Activated CD8-positive, alpha-beta memory T cell treated with anti-CD3 and anti-CD28 coated beads, Interleukin-2, amount 50 U/mL, for 1 hour (primary cell): ENCODE measurements around the gene IFT81.
"Not testable (repeated sequence)": the region's sequence is repeated elsewhere in the genome, so short reads cannot be mapped to it uniquely, and the experiment has no call there.

ENCODE experiments used
- DNase-seq: peaks from one replicate; pipeline ENCODE4 v3.0.0-alpha.2; 2020; ENCODE audit errors: extremely low read depth

The IFT81 gene

DNA sequence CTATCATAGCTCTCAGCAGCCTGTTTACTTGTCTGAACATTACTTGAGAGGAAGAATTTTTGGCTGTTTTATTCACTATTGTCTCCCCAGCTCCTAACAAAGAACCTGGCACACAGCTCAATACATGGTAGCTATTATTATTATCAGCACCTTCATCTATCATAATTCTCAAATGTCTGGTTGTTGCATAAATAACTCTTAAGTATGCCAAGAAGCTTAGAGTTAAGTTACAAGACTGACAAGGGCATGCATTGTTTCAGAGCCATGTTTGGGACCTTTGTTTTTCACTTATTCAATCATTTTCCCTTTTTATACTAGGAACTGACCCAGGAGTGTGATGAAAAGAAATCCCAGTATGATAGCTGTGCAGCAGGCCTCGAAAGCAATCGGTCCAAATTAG is 79.4 kb downstream of the IFT81 start:
- DNase-seq, result no peak

DNA sequence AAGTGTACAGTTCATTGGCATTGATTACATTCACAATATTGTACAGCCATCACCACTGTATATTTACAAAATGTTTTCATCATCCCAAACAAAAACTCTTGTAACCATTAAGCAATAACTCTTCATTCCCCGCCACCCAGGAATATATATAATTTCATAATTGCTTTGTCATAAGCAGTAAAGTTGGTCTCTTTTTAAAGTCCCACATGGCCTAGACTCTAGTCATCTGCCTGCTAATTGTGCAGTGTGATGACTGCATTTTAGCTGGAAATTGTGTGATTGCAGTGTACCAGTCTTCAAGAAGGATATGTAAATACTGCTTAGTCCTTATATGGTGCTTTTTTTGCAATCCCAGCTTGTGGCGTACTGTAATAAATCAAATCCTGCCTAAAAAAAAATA is 81.8 kb downstream of the IFT81 start:
- DNase-seq, result no peak

DNA sequence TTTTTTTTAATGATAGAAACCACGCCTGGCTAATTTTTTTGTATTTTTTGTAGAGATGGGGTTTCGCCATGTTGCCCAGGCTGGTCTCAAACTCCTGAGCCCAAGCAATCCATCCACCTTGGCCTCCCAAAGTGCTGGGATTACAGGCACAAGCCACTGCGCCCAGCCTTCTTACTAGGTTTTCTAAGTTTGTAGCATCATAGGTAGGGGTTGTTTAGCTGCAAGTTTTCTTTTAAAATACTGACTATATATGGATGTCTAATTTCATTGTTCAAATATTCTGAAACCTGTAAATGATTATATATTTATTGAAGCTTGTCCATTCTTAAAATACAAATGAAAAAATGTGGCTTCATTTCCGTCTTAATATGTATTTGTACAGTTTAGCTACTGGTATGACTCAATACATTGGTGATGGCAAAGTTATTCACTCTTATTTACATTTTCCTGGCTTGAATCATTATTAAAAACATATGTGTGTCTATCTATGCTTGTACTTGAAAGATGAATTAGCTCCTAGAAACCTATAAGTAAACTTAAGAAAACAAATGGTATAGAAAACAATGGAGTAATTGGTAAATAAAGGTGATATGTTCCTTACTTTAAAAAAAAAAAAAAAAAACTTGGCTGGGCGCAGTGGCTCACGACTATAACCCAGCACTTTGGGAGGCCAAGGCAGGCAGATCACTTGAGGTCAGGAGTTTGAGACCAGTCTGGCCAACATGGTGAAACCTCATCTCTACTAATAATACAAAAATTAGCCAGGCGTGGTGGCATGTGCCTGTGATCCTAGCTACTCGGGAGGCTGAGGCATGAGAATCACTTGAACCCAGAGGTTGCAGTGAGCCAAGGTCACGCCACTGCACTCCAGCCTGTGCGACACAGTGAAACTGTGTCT is 87.7 kb downstream of the IFT81 start:
- DNase-seq, result not testable (repeated sequence)

DNA sequence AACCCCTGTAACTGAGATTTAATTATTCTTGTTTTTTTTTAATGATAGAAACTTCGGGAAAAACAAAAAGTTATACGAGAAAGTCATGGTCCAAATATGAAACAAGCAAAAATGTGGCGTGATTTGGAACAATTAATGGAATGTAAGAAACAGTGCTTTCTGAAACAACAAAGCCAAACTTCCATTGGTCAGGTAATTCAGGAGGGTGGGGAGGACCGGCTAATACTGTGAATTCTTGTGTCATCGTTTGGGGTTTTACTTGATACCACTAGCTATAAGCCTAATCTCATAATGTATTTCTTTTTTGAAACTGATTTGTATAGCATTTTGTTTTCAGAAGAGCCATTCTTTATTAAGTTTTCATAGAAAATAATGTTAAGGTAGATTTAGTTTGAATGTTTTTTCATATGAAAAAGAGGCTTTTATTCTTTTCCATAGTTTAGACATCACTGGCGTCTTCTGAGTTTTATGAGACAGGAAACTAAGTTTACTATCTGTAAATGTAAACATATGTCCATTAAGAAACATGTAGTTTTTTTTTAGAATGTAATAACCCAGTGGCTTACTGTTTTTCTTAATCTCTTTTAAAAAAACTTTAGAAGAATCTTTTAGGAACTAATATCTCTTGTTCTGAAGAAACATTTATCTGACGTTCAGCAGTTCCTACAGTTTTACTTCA is 94.0 kb downstream of the IFT81 start:
- no peak for DNase-seq

DNA sequence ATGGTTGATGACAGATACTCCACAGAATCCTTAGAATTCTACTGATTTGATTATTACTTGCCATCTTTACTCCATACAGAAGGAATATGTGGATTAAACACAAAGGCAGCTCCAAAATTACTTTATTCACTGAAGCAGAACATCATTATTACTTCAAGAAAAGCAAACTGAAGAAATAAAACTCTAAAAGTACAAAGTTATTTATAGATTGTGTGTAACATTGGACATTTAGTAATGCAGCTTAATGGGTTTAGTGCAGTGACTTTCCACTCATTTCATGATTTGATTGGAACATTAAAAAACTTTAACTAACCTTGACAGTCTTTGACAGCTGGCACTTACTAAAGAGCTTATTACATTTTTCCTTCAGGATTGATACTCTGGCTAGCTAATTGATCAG is 97.9 kb downstream of the IFT81 start:
- DNase-seq, result no peak

DNA sequence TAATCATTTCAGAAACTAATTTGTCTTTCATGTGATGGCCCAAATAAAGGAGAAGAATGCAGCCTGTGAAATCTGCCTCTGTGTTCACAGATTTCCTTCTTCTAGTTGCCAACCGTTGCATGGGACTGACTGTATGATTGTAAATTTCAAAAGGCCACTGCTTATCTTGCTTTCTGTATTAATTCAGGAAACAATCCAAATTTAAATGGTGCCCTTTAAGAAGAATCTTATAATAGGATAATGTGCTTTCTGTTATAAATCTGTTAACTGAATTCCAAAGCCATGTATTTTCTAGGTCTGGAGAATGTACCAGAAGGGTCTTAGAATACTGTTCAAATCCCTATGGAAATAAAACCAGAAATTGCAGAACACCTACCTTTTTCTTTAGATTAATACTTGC is 98.3 kb downstream of the IFT81 start:
- no peak for DNase-seq

DNA sequence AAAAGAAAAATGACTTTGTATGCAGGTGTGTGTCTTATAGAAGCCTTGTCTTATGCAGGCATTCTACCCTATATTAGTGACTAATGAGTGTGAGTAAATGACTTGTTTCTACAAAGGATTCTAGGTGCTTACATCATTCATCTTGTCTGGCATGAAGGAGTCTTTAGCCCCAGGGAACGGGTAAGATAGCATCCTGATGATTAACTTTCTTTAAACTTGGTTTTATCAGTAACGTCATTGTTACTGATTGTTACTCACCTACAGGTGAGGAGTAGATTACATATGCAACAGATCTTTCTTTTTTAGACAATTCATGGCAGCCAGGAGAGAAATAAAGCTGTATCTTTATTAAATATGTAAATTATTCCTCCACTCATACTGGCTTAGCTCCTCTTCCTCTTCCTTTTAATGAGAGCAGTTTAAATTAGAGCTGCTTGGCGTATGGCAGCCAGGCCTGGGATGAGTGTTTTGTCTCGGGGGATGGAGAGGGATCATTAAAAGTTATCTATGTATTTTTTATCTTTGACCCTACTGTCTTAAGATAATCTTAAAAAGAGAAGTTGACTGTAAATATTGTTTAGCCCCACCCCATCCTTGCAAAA is 99.7 kb downstream of the IFT81 start:
- no peak for DNase-seq

DNA sequence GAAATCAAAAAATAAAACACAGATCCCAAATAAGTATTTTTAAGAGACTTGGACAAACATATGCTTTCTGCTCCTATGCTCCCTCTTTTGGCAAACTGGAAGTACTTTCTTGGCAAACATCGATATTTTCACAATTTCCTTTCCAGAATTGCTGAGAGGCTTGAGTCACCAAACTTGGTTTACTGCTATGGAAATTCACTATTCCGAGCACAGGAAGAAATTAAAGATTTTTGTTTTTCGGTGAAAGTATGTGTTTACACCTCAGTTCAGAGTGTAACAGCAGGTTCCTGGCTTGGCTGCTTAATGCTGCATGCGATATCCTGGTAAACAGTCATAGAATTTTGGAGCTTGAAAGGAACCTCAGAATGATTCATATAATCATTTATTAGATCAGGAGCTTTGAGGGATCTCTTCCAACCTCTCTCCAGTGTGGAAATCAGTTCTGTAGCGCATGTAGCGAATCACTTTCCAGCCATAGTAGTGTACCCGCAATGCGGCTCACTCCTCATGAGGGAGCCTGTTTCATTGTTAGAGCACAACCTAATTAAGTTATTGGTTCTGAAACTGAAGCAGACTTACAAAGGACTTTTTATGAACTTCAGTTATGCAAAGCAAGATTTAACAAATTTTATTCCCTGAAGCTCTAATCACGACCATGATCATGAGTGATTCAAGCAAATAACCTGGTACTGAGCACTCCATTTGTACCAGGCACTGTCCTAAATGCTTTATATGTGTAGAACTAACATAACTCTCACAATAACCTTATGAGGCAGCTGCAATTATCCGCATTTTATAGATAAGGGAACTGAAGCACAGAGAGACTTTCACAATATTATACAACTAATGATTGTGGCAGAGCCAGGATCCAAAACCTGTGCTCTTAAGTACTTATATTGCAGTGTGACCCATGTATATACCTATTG is 100.5 kb downstream of the IFT81 start:
- DNase-seq, result no peak

DNA sequence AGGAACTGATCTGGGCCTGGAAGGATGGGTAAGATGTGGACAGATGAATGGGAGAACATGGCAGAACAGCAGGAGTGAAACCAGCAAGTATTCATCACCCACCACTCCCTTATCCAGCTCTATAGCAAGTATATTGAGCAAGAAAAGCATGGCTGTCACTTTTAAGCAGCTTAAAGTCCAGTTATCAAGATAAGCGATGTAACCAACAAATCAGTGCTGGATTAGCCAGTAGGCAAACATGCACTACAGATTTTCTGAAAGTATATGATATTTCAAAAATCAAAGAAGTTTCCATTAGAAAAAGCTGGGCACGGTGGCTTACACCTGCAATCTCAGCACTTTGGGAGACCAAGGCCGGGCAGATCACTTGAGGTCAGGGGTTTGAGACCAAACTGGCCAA is 103.0 kb downstream of the IFT81 start:
- DNase-seq, result no peak

DNA sequence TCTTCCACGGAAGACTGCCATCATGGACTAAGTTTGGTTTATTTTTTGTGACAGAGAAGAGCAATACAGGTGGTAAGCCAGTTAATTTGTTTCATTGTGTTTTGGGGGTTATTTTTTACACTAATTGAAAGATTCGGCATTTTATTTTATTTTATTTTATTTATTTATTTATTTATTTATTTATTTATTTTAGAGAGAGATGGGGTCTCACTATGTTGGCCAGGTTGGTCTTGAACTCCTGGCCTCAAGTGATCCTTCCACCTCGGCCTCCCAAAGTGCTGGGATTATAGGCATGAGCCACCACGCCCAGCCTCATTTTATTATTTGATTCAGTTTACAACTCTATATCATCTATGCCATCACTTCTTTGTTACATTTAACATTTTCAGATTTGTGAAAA is 104.2 kb downstream of the IFT81 start:
- DNase-seq, result not testable (repeated sequence)

DNA sequence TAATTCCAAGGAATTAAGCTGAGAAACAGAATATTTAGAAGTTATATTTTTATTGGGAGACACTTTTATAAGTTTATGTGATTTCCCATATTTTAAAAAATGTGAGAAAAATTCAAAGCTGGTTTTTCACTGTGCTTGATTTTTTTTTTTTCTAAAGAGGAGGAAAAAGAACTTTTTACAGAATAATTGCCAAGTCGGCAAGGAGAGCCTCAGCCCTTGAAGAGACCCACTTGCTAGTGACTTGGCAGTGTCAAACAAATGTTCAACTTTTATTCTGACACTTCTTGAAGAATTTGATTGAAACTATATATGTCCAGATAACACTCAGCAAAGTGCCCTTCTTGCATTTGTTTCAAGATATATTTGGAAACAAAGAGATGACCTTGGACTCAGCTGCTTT is 104.6 kb downstream of the IFT81 start:
- DNase-seq, result no peak

DNA sequence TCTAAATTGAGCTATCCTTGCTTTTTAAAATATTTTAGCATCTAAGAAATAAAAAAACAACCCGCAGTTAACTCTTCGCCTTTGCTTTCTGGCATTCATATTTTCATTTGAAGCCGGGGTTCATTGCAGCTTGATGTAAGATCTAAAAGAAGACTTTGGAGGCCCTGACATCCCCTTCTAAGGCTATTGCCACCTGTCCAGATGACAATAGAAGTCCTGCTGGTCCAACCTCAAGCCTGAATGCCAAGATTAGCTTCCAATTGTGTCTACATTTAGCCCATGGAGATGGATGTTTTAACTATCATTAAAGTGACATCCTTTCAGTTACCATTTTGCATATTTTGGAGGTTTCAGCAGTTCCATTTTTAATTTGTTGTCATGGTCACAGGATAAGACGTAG is 105.3 kb downstream of the IFT81 start:
- DNase-seq, result no peak

DNA sequence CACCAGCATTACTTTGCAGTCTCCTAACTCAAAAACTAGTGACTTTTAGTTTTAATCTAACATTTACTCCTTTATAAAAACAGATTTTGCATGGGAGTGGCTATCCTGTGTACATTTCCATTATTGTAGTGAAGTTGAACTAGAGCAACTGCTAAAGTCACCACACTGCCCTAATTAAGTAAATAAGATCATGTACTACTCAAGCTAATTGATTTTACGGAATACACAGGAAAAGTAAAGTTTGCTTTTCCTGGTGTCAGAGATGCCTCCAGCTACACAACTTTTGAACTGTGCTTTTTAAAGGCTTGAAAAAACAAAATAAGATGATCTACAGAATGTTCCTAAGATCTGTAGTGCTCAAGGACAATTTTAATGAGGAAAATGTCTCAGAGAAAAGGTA is 106.5 kb downstream of the IFT81 start:
- no peak for DNase-seq

DNA sequence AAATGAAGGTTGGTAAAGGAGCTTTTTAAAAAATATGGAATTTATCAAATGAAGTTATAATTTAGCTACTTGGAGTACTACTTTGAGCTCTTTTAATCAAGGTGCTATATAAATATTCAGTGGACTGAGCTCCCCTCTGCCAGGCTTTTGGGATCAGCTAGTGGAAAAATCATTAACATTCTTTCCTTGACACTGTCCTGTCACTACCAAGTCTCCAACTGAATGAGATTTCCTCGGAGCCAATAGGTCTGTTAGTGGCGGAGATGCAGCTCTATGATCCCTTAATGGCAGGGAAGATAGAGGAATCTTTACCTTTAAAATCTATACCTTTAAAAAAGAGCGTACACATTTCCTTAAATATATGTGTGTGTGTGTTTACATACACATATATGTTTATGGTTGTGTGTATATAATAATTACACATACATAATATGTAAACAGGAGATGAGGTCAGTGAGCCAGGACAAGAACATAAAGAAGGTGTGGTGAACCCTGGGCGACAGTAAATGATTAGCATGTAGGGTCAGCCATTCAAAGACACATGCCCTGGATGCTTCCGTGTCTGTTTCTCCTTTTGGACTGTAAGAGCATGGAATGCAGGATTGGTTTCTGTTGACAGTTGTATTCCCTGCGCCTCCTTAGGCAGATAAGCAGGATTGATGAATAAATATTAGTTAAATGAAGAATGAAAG is 109.2 kb downstream of the IFT81 start:
- no peak for DNase-seq

DNA sequence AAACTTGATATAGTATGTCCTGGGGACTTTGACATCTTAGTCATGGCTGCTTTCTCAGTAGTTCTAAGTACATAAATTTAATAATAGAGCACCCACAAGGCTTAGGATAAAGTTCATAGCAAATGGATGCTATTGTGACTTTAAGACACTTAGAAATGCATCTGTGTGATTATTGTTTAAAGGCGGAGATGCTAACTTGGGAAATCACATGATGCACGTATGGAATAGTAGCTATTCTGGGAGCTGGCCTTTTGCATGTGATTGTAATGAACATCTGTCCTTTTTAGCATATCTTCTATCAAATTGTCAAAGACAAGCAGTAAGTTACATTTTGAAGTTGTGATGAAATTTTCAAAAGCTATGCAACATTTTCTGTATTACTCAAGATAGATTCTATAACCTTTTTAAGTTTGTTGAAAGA is 110.2 kb downstream of the IFT81 start:
- no peak for DNase-seq

DNA sequence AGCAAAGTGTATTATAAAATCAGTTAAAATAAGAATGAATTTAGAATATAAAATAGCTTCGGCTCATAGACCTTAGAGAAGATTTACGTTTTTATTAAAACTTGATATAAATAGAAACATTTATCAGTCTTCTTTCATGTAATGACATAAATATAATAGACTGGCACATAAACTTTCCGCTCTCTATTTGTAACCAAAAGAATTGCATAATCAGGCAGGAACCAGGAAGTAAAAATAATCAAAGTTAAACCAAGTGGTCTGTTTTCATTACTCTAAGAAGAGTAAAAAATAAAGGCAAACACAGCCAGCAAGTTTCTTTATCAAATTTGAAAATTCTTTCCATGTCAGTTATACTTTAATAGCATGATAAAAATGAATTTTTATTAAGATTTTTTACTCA is 110.6 kb downstream of the IFT81 start:
- no peak for DNase-seq

DNA sequence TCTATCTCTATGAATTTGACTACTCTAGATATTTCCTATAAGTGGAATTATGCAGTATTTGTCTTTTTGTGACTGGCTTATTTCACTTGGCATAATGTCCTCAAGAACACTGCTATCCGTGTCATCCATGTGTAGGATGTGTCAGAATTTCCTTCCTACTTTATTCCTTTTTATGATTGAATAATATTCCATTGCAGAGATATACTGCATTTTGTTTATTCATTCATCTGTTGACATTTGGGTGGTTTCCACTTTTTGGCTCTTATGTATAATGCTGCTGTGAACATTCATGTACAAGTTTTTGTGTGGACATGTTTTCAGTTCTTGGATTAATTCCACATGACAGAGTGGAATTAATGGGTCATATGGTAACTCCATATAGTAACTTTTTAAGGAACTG is 111.2 kb downstream of the IFT81 start:
- DNase-seq, result no peak

DNA sequence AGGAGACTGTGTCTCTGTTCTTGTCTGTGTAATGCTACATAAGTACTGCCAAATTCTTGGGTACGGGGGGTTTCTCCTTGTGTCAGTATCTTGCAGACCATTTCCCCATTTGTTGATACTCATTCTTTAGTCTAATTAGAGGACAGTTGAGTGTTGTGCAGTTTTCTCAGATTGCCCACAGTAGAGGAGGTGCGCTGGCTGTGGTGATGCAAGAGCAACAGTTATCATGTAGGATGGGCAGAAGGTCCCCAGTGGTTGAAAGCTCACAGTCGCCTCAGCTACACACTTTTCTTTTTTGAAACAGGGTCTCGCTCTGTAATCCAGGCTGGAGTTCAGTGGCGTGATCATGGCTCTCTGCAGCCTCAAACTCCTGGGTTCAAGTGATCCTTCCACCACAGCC is 119.1 kb downstream of the IFT81 start:
- DNase-seq, result no peak

DNA sequence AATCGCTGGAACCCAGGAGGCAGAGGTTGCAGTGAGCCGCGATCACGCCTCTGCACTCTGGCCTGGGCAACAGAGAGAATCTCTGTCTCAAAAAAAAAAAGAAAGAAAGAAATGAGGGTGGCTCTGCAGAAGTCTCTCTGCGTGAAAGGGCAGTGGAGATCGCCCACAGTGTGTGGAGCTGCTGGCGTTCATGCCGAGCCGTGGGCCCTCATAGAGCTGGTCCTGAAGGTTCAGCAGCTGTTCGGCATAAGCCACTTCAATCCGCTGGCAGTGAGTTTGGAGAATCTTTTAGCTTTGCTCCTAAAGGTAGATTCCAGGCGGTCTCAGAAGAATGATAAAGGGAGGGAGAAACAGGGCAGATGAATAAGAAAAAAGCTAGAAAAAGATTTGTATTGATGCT is 120.2 kb downstream of the IFT81 start:
- no peak for DNase-seq

DNA sequence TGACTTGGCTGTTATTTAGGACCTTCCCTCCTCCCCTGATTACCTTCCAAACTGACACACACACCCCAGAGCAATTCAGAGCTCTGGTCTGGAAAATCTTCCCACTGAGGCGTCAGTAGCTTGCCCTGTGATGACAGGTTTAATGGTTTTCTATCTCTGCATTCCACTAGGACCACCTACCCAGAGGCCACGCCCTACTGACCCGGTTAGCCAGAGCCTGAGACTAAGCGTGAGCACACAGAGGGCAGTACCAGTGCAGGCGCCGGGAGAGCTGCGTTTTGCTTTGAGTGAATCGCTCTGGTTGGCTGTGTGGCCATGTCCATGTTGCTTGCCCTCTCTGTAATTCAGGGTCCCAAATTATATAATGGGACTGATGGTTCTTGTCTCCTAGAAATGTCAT is 120.7 kb downstream of the IFT81 start:
- DNase-seq, result no peak

DNA sequence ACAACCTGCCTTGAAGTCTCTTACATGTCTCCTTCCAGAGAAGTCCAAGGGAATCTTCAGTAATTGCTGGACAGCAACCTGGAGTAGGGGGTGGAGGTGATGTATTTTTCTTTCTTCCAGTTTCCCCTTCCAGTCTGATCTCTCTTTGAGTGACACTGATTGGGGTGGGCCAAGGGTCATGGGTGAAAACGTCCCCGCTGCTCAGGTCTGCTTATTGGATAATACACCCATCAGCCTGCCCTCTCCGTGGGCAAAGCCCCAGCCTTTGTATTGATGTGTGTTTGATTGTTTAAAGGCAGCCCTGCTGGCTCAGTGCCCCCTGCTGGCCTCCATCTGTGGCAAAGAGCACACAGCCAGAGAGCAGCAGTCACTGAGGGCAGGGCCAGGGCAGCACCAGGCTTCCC is 121.2 kb downstream of the IFT81 start:
- DNase-seq, result no peak
